ENCODE data around the gene FLNB. TPM values are rescaled to one million over a fixed set of nuclear protein-coding genes. Genes with fewer than 3 reads are reported as not detected.

FLNB gene
- total and polyA plus RNA-seq, 2 of the 13 experiments (the other 11 are each of a cell fraction or from before 2014, with no cell fraction given): 106 to 130 TPM

GRCh38 chr3:58068122-58068809 lies 60.0 kb downstream of the FLNB start (continued):
- no peak for TF ChIP-seq U2AF1 (optimal IDR thresholded peaks at IDR 0.05; ENCODE audit: low read depth, low read length)
- TF ChIP-seq MED8 (CRISPR knock-in tag; IDR thresholded peaks at IDR 0.05; ENCODE audit: insufficient replicate concordance): no peak
- TF ChIP-seq ZNF20 (CRISPR knock-in tag; IDR thresholded peaks at IDR 0.05): no peak
- no peak for TF ChIP-seq U2AF2 (IDR thresholded peaks at IDR 0.05; ENCODE audit: low read depth, low read length)
- TF ChIP-seq HNRNPL (IDR thresholded peaks at IDR 0.05; ENCODE audit: low read depth, low read length): no peak
- TF ChIP-seq FOXA3 (CRISPR knock-in tag; IDR thresholded peaks at IDR 0.05): 0 out of 2 replicates have a peak, but pooled peaks have one; percentile 13
- no peak for TF ChIP-seq KLF12 (CRISPR knock-in tag; IDR thresholded peaks at IDR 0.05; ENCODE audit: borderline replicate concordance)
- TF ChIP-seq ZNF441 (CRISPR knock-in tag; IDR thresholded peaks at IDR 0.05; ENCODE audit: borderline replicate concordance): no peak
- TF ChIP-seq NRL (CRISPR knock-in tag; IDR thresholded peaks at IDR 0.05; ENCODE audit: borderline replicate concordance): no peak
- no peak for TF ChIP-seq ZNF564 (CRISPR knock-in tag; IDR thresholded peaks at IDR 0.05)
- TF ChIP-seq ZNF432 (CRISPR knock-in tag; IDR thresholded peaks at IDR 0.05; ENCODE audit: borderline replicate concordance): no peak
- TF ChIP-seq ZFP36L2 (CRISPR knock-in tag; IDR thresholded peaks at IDR 0.05): no peak
- no peak for TF ChIP-seq NR2F6 (IDR thresholded peaks at IDR 0.05)
- TF ChIP-seq NR2F6 (CRISPR knock-in tag; IDR thresholded peaks at IDR 0.05): 0 out of 2 replicates have a peak, but pooled peaks have one; percentile 10
- no peak for TF ChIP-seq ZNF672 (CRISPR knock-in tag; IDR thresholded peaks at IDR 0.05)
- no peak for TF ChIP-seq TMF1 (CRISPR knock-in tag; IDR thresholded peaks at IDR 0.05; ENCODE audit: low read depth)
- TF ChIP-seq SCMH1 (CRISPR knock-in tag; IDR thresholded peaks at IDR 0.05; ENCODE audit: borderline replicate concordance): no peak
- no peak for TF ChIP-seq RORA (CRISPR knock-in tag; IDR thresholded peaks at IDR 0.05)
- 0 out of 2 replicates have a peak, but pooled peaks have one; percentile 23 for TF ChIP-seq UBTF (CRISPR knock-in tag; IDR thresholded peaks at IDR 0.05)
- TF ChIP-seq ZNF563 (CRISPR knock-in tag; IDR thresholded peaks at IDR 0.05): no peak
- no peak for TF ChIP-seq TARDBP (CRISPR knock-in tag; IDR thresholded peaks at IDR 0.05)
- peak; percentile 41; the same call in 1 of the 2 replicates for TF ChIP-seq ZFY (CRISPR knock-in tag; IDR thresholded peaks at IDR 0.05)
- TF ChIP-seq RCOR2 (CRISPR knock-in tag; IDR thresholded peaks at IDR 0.05): no peak
- no peak for TF ChIP-seq GLMP (CRISPR knock-in tag; IDR thresholded peaks at IDR 0.05; ENCODE audit: borderline replicate concordance)
- TF ChIP-seq ZNF841 (CRISPR knock-in tag; IDR thresholded peaks at IDR 0.05; ENCODE audit: borderline replicate concordance): no peak
- TF ChIP-seq ZFAT (CRISPR knock-in tag; conservative IDR thresholded peaks at IDR 0.05): no peak
- TF ChIP-seq BCL3 (CRISPR knock-in tag; IDR thresholded peaks at IDR 0.05): peak; percentile 46; the same call in 1 of the 2 replicates
- no peak for TF ChIP-seq IKZF4 (CRISPR knock-in tag; IDR thresholded peaks at IDR 0.05; ENCODE audit: borderline replicate concordance, low read depth, not compliant biosample characterization)
- no peak for TF ChIP-seq STAT5B (CRISPR knock-in tag; IDR thresholded peaks at IDR 0.05)
